Activated CD4-positive, alpha-beta T cell treated with anti-CD3 and anti-CD28 coated beads for 4 hours (primary cell): ENCODE data around the gene NES.

Experiments used
- DNase-seq, 2 donors: peaks; one replicate each; pipeline ENCODE4 v3.0.0-alpha.2; 2020

Gene NES

GRCh38 chr1:156704166-156704711 is 27.0 kb upstream of the NES start:
- DNase-seq = no peak

GRCh38 chr1:156703741-156704140 is 26.5 kb upstream of the NES start:
- DNase-seq = no peak

GRCh38 chr1:156703336-156703735 is 26.1 kb upstream of the NES start:
- no peak for DNase-seq

- DNase-seq = no peak
Observed at GRCh38 chr1:156700736-156701531, 23.7 kb upstream of the NES start.

GRCh38 chr1:156698995-156699394 is 21.8 kb upstream of the NES start:
- no peak for DNase-seq

- DNase-seq = no peak
Observed at GRCh38 chr1:156697481-156697880, 20.3 kb upstream of the NES start.

- no peak for DNase-seq
Observed at GRCh38 chr1:156696755-156697154, 19.5 kb upstream of the NES start.

GRCh38 chr1:156694690-156694962 is 17.4 kb upstream of the NES start:
- DNase-seq = no peak

- no peak for DNase-seq
Observed at GRCh38 chr1:156693848-156694689, 16.9 kb upstream of the NES start.

GRCh38 chr1:156692925-156693847 is 16.0 kb upstream of the NES start:
- DNase-seq = no peak

GRCh38 chr1:156692441-156692924 is 15.3 kb upstream of the NES start:
- no peak for DNase-seq

GRCh38 chr1:156691665-156692440 is 14.6 kb upstream of the NES start:
- no peak for DNase-seq

GRCh38 chr1:156691191-156691590 is 14.0 kb upstream of the NES start:
- no peak for DNase-seq

- DNase-seq = no peak
Observed at GRCh38 chr1:156690675-156691036, 13.4 kb upstream of the NES start.

GRCh38 chr1:156689953-156690674 is 12.9 kb upstream of the NES start:
- DNase-seq = no peak

- peak; percentile 73 to 75 for DNase-seq
Observed at GRCh38 chr1:156689035-156689952, 12.1 kb upstream of the NES start.

- peak in 1 of 2 donors; percentile 26 for DNase-seq
Observed at GRCh38 chr1:156684227-156684782, 7.1 kb upstream of the NES start.

GRCh38 chr1:156682166-156682890 is 5.1 kb upstream of the NES start:
- DNase-seq = no peak
